HG03354 (cell line): ENCODE measurements around the gene ABCC3.

ENCODE experiments used
- ATAC-seq: cut with Tn5 transposase; IDR thresholded peaks from one replicate; pipeline ENCODE4 v1.9.1; 2021; ENCODE audit warnings: mild to moderate bottlenecking; ENCODE audit not compliant: unreplicated experiment, poor library complexity, severe bottlenecking

The ABCC3 gene, protein sequence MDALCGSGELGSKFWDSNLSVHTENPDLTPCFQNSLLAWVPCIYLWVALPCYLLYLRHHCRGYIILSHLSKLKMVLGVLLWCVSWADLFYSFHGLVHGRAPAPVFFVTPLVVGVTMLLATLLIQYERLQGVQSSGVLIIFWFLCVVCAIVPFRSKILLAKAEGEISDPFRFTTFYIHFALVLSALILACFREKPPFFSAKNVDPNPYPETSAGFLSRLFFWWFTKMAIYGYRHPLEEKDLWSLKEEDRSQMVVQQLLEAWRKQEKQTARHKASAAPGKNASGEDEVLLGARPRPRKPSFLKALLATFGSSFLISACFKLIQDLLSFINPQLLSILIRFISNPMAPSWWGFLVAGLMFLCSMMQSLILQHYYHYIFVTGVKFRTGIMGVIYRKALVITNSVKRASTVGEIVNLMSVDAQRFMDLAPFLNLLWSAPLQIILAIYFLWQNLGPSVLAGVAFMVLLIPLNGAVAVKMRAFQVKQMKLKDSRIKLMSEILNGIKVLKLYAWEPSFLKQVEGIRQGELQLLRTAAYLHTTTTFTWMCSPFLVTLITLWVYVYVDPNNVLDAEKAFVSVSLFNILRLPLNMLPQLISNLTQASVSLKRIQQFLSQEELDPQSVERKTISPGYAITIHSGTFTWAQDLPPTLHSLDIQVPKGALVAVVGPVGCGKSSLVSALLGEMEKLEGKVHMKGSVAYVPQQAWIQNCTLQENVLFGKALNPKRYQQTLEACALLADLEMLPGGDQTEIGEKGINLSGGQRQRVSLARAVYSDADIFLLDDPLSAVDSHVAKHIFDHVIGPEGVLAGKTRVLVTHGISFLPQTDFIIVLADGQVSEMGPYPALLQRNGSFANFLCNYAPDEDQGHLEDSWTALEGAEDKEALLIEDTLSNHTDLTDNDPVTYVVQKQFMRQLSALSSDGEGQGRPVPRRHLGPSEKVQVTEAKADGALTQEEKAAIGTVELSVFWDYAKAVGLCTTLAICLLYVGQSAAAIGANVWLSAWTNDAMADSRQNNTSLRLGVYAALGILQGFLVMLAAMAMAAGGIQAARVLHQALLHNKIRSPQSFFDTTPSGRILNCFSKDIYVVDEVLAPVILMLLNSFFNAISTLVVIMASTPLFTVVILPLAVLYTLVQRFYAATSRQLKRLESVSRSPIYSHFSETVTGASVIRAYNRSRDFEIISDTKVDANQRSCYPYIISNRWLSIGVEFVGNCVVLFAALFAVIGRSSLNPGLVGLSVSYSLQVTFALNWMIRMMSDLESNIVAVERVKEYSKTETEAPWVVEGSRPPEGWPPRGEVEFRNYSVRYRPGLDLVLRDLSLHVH (N-terminal part only)

DNA sequence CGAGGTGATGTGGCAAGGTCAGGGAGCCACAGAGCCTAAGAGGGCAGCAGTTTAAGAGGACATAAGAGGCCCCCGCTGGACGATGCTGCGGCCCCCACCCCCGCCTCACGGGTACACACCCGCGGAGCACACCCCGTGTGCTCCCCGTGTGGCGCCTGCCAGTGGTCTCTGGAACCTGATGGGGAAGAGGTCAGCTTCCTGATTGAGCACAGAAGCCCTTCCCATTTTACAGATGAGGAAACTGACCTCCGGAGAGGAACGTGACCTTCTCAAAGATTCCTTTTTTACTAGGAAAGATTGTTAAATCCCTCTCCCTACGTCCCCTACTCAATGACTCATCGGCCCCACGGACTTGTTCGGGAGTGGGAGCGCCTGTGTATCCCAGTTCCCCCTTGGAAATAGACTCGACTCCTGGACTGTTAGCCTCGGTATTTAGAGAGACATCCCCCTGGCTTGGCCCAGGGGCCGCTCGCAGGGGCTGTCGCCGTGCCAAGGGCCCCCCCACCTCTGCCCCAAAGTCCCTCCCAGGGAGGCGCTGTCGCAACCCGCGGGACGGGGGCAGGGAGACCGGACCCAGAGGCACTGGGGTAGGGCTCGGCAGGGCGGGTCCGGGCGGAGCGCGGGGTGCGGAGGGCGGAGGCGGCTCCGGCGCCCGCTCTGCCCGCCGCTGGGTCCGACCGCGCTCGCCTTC, at the start of gene ABCC3:
Gene ABCC3, plus strand, starts transcription at position 658 of the 691 bp plus-strand sequence. CDS start 56 bp downstream, outside the sequence.
- ATAC-seq, result no peak

DNA sequence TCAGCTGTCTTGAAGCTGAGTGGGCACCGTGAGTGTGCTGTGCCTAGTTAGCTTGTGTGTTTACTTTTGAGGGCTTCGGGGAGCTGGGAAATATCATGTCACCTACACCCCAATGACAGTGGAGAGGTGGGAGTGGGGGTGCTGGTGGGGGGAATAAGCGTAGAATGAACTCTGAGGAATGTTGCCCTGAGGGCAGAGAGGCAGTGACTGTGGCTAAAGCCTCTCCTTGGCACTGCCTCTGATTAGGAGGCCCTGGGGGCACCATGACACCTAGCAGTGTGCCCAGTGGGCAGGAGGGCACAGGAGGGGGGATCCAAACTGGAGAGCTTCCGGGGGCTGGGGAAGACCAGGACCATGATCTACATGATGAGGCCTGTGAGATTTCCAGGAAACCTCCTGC, 49.3 kb upstream of the ABCC3 start:
- no peak for ATAC-seq

DNA sequence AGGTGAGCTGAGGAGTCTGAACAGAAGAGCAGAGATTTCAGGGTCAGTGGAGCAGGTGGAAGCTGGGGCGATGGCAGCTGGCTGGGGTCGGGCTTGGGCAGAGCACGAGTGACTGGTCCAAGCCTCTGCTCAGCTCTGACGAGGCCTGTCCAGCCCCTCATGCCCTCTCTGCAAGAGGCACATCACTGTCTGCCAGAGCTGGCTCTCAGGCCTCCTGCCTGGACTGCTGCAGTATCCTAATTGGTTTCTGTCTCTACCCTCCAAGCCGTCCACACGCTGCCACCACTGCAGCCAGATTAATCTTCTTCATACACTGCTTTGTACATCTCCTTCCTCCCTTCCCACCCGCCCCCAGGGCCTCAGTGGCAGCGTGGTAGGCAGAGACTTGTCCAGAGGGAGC, 48.8 kb upstream of the ABCC3 start:
- no peak for ATAC-seq

DNA sequence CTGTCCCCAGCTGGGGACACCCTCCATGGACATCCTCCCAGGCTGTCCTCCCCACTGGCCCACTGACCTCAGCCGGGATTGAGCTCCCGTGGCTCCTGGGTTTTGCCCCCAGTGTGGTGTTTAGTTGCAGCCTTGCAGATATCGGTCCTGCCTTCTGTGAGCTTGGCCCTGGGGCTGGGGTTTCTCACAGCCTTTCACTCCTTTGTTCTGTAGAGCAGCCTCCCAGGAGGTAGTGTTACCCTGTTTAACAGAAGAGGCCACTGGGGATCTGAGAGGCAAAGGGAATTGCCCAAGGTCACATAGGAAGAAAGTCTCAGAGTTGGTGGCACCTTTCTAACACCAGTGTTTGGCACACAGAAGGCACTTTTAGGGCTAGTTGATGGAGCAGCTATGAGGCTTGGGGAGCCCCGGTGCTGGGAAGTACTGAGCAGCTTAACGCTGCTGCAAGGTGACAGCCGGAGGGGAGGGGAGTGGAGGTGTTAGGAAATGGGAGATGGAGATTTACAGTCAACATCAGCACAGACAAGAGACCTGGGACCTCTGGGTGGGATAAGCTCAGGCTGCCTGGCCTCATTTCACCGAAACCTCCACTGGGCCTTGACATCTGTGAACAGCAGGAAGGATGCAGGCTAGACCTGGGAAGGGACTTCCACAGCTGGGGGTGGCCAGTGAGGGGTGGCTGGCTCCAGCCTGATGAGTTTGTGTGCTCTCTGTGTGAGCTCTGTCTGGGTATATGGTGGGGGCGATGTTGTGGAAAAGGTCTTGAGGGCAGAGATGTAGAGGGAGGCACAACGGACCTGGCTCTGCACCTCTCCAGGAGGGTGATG, 48.0 kb upstream of the ABCC3 start:
- no peak for ATAC-seq

DNA sequence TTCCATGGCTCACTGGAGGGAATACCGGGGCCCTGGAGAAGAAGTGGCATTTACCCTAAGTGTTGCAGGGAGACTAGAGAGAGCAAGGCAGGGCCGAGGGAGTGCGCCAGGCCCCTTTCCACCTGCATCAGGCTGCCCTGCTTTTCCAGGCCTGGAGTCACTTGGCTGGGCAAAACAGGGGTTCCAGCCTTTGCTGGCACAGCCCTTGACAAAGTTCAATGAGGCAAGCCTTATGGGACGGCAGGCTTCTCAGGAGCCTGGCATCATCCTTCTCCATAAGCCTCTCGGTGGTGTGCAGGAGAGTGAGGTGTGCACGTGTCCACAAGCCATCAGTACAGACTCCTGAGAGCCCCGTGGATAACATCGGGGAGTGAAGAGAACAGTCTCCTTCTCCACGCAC, 47.1 kb upstream of the ABCC3 start:
- no peak for ATAC-seq

DNA sequence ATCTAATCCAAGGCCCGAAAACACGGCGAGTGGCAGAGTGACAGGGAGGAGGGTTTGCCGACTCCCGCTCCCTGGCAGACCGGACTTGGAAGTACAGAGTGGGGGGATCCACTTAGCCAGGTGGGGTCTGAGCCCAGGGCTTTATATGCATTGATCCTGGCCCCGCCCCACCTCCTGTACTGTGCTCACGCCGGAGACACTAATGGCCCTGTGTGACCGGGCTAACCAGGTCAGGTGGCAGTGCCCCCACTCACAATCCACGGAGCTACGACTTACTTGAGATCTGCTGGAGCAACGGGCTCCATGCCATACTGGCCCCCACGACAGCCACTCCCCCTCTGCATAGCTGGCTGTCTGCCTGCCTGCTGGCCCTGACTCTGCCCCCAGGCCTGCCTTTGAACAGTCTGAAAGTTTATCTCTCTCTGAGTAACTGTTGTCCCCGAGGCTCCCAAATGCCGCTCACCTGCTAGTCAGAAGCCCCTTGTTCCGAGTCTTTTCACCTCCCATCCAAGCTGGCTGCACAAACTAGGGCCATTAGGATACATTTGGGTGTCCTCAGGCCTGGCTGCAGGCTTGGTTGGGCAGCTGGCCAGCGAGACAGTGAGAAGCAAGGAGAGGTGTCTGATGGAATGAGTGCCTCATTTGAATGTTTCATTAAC, 46.2 kb upstream of the ABCC3 start:
- no peak for ATAC-seq

DNA sequence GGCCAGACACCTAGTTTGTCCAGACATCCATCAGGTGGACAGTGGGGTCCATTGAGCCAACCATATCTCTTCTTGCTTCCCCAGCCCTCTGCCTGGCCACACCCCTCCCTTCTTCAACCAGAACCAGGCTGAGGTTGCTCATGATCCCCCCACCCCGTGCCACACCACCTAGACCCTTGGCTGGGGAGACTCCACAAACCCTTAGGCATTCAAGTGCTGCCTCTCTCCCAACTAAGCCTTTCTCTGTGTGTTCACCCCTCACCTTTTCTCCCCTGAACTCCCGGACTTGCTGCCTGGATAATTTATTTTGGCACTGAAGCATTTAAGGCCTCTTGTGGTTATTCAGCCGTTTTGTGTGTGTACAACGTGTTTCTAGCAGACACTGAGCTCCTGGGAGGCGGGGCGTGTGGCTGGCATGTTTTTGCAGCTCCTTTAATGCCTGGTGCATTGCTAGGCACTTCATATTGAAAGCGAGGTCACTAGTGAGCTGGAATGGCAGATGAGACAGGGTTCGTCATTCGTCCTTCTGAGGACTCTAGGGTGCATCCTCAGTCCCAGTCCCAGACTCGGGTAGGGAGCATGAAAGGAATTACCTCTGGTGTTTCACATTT, 45.5 kb upstream of the ABCC3 start:
- ATAC-seq, result no peak

DNA sequence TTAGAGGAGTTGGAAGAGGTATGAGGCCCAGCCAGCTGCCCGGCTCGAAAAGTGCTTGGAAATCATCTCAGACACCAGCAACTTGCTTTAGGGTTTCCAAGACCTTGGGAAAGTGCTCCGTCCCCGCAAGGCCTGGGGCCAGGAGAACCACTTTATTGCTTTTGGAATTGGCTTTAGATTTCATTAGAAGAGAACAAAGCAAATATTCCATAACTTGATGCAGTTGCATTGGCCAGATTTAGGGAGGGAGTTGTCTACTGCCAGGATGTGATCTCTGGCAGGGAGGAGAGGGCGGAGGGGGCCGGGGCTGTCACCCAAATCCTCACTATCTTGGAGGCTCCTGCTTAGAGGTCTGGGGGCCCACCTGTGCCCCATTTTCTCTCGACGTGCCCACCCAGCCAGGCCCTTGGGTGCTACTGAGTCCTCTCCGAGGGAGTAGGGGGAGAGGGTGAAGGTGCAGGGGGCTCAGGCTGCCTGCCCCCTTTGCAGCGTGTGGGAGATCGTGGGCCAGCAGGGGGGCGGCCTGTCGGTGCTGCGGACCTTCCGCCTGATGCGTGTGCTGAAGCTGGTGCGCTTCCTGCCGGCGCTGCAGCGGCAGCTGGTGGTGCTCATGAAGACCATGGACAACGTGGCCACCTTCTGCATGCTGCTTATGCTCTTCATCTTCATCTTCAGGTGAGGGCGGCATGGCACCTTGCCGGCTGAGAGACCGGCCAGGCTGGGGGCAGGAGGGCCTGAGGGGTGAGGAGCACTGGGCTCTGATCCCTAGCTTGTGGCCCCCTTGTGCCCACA, 43.5 kb upstream of the ABCC3 start:
- no peak for ATAC-seq

DNA sequence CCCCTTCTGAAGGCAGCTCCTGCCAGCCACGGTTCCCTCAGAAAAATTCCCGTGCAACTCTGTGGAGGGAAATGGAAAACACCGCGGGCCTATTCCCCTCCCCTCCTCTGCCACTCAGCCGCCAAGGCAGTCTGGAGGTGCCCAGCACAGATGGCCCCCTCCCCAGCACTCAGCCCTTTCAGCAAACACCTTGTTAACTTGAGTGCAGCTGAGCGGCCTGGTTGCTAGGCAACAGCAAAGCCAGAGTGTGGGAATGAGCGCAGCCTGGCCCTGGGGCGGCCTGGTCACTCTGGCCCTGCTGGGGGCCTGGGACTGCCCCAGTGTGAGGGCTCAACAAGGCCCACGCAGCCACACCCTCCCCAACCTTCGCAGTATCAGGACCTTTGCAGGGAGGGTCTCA, 41.4 kb upstream of the ABCC3 start:
- ATAC-seq, result no peak

DNA sequence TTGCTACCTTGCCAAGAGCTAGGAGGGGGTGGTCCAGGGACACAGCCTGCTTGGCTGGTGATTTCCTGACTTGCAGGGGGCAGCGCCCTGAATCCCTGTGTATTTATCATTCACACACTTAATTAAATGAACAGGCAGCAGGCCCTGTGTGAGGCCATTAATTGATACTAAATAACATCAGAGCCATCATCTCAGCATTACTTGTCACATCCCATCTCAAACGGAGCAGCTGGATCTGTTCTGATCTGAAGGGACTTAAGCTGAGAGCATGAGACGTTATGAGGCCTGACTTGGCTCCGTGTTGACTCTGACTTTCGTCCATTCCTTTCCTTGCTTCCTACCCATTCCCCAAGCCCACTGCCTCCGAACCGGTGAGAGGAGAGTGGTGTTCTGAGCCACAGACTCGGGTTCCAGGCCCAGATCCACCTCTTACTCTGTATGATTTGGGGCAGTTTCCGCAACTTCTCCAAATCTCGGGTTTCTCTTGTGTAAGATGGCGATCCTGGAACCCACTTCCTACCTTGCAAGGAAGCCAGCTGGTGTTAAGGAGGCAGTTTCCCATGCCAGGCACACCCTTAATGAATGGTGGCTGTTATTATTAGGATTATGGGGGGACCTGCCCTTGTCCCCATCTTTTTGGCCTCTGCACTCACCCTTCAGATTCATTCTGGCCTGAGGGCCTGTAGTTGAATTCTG, 40.4 kb upstream of the ABCC3 start:
- ATAC-seq, result no peak

DNA sequence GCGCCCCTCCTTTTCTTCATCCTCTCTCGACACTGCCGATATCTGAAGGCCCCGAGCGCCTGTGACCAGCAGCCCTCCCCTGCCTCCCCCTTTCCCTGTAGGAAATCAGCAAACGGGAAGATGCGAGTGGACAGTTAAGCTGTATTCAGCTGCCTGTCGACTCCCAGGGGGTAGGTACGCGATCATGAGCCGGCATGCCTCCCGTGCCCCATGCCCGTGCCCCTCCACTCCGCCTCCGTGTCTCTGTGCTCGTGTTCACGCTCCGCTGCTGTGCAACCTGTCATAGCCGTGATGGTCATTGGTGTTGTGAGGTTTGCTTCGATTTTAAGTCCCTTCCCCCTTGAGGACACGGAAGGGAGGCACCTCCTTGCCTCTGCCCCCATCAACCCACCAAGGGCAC, 39.8 kb upstream of the ABCC3 start:
- no peak for ATAC-seq

DNA sequence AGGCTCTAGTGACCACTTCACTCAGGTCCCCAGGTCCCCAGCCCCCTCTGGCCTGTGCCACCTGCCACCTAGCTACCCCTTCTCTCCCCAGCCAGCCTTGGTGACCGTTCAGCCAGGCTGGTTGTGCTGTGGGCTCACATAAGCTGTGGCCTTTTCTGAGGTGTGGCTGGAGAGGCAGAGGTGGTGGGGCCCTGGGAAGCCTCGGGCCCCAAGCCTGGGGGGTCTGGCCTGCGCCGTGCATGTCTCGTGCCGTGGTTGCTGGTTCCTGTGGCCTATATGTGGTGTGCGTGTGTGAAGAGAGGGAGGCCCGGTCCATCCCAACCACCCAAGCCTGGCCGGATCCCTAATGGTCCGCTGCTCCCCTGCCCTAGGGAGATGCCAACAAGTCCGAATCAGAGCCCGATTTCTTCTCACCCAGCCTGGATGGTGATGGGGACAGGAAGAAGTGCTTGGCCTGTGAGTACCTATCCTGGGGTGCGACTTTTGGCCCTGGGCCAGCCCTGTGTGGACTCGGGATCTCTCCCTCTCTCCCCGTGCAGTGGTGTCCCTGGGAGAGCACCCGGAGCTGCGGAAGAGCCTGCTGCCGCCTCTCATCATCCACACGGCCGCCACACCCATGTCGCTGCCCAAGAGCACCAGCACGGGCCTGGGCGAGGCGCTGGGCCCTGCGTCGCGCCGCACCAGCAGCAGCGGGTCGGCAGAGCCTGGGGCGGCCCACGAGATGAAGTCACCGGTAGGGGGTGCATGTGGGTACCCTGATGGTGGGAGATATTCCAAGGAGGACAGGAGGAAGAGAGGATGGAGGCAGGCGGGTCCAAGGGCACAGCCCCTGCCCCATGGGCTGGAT, 38.3 kb upstream of the ABCC3 start:
- ATAC-seq, result no peak

DNA sequence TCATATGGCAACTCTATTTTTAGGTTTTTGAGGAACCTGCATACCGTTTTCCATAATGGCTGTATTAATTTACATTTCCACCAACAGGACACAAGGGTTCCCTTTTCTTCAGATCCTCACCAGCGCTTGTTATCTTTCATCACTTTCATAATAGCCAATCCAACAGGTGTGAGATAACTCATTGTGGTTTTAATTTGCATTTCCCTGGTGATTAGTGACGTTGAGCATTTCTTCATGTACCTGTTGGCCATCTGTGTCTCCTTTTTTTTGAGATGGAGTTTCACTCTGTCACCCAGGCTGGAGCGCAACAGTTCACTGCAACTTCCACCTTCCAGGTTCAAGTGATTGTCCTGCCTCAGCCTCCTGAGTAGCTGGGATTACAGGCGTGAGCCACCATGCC, 36.2 kb upstream of the ABCC3 start:
- ATAC-seq, result no peak

DNA sequence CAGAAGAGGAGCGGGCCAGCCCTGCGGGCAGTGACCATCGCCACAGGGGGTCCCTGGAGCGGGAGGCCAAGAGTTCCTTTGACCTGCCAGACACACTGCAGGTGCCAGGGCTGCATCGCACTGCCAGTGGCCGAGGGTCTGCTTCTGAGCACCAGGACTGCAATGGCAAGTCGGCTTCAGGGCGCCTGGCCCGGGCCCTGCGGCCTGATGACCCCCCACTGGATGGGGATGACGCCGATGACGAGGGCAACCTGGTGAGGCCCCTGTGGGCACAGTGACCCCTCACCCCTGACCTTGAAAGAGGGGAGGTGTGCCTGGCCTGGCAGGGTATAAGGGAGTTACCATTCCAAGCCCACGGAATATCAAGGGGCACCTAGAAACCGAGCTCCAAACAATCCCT, 35.1 kb upstream of the ABCC3 start:
- ATAC-seq, result no peak

DNA sequence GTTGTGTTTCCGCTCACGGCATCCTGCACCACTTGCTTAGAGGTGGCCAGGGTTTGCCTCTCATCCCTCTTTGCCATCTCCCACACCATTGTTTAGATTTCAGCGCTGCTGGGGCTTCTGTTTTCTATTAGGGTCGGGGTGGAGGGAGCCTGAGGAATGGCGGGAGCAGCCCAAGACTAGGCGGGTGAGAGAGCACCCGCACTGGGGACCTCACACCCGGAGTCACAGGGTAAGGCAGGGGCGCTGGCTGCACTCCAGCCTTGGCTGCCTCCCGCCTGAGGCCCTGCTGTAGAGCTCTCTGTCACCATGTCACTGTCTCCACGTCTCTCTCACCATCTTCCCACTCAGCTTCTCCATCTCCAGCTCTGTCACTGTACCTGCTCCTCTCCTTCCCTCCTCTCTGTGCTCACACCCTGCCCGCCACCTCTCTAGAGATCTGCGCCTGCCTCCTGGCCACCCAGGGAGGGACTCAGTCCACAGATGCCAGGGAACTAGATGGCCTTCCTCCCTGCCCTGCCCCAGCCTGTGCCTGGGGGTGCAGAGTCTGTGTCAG, 32.8 kb upstream of the ABCC3 start:
- no peak for ATAC-seq
